ENCODE measurements around the gene MCC.

MCC gene

GRCh38 chr5:113038136-113038535 lies 450.1 kb downstream of the MCC start:
- TF ChIP-seq CTCF (IDR thresholded peaks at IDR 0.05): no peak

- TF ChIP-seq CTCF (IDR thresholded peaks at IDR 0.05): no peak
These were observed 451.4 kb downstream of the MCC start for GRCh38 chr5:113036826-113037225.

- no peak for TF ChIP-seq CTCF (IDR thresholded peaks at IDR 0.05)
These were observed 451.9 kb downstream of the MCC start for GRCh38 chr5:113036321-113036720.

GRCh38 chr5:113035096-113035495 lies 453.2 kb downstream of the MCC start:
- TF ChIP-seq CTCF (IDR thresholded peaks at IDR 0.05): no peak

- no peak for TF ChIP-seq CTCF (IDR thresholded peaks at IDR 0.05)
These were observed 454.0 kb downstream of the MCC start for GRCh38 chr5:113034182-113034773.

GRCh38 chr5:113031557-113031956 lies 456.7 kb downstream of the MCC start:
- no peak for TF ChIP-seq CTCF (IDR thresholded peaks at IDR 0.05)

GRCh38 chr5:113031104-113031503 lies 457.1 kb downstream of the MCC start:
- no peak for TF ChIP-seq CTCF (IDR thresholded peaks at IDR 0.05)

- TF ChIP-seq CTCF (IDR thresholded peaks at IDR 0.05): no peak
These were observed 458.6 kb downstream of the MCC start for GRCh38 chr5:113029614-113030013.
